ENCODE measurements around the gene C13orf46.

DNA sequence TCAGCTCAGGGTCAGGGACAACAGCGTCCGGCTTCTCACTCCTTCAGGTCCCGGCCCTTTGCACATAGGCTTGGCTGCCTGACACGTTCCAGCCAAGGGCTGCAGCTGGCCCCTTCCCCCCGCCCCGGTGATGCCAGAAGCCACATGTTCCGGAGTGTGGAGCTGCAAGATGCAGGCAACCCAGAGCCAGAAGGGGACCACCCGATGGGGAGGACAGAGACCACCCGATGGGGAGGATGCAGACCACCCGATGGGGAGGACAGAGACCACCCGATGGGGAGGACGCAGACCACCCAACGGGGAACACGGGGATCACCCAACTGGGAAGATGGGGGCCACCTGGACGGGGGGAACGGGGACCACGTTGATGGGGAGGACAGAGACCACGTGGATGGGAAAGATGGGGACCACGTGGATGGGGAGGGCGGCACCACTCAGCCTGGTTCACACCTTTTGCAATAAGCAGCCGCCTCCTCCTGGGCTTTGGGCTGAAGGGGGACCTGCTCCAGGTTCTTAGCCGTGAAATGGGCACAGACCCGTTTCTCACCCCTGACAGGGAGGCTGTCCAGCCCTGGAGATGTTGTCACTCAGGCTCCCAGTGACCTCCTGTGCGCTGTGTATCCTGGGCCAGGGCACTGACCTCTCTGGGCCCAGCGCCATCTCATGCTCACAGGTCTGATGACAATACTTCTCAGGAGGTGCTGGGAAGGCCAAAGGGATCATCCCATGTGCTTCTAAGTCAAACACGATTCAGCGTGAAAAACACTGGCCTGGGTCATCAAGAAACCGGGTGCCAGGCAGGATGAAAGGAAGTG lies 34.5 kb downstream of the C13orf46 start:
- TF ChIP-seq, protein P1, sequence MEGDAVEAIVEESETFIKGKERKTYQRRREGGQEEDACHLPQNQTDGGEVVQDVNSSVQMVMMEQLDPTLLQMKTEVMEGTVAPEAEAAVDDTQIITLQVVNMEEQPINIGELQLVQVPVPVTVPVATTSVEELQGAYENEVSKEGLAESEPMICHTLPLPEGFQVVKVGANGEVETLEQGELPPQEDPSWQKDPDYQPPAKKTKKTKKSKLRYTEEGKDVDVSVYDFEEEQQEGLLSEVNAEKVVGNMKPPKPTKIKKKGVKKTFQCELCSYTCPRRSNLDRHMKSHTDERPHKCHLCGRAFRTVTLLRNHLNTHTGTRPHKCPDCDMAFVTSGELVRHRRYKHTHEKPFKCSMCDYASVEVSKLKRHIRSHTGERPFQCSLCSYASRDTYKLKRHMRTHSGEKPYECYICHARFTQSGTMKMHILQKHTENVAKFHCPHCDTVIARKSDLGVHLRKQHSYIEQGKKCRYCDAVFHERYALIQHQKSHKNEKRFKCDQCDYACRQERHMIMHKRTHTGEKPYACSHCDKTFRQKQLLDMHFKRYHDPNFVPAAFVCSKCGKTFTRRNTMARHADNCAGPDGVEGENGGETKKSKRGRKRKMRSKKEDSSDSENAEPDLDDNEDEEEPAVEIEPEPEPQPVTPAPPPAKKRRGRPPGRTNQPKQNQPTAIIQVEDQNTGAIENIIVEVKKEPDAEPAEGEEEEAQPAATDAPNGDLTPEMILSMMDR (IDR thresholded peaks at IDR 0.05; ENCODE audit: low read depth, low read length, missing input control) = no peak
- no peak for TF ChIP-seq NR2F2 (IDR thresholded peaks at IDR 0.05)
- TF ChIP-seq RAD21 (IDR thresholded peaks at IDR 0.05) = no peak
- TF ChIP-seq TAF1 (conservative IDR thresholded peaks at IDR 0.05) = no peak
- TF ChIP-seq, protein P2, sequence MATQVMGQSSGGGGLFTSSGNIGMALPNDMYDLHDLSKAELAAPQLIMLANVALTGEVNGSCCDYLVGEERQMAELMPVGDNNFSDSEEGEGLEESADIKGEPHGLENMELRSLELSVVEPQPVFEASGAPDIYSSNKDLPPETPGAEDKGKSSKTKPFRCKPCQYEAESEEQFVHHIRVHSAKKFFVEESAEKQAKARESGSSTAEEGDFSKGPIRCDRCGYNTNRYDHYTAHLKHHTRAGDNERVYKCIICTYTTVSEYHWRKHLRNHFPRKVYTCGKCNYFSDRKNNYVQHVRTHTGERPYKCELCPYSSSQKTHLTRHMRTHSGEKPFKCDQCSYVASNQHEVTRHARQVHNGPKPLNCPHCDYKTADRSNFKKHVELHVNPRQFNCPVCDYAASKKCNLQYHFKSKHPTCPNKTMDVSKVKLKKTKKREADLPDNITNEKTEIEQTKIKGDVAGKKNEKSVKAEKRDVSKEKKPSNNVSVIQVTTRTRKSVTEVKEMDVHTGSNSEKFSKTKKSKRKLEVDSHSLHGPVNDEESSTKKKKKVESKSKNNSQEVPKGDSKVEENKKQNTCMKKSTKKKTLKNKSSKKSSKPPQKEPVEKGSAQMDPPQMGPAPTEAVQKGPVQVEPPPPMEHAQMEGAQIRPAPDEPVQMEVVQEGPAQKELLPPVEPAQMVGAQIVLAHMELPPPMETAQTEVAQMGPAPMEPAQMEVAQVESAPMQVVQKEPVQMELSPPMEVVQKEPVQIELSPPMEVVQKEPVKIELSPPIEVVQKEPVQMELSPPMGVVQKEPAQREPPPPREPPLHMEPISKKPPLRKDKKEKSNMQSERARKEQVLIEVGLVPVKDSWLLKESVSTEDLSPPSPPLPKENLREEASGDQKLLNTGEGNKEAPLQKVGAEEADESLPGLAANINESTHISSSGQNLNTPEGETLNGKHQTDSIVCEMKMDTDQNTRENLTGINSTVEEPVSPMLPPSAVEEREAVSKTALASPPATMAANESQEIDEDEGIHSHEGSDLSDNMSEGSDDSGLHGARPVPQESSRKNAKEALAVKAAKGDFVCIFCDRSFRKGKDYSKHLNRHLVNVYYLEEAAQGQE (IDR thresholded peaks at IDR 0.05) = no peak
- TF ChIP-seq, protein P3, sequence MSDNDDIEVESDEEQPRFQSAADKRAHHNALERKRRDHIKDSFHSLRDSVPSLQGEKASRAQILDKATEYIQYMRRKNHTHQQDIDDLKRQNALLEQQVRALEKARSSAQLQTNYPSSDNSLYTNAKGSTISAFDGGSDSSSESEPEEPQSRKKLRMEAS (IDR thresholded peaks at IDR 0.05) = no peak
